NOMO-1 treated with DMSO at 0.1 percent for 48 hours (cell line): ENCODE data around the gene TXLNA.

Experiments
- DNase-seq: peaks from one replicate; lab custom pipeline; 2025; ENCODE audit not compliant: unreplicated experiment; lab: John Stamatoyannopoulos, UW

TXLNA gene

GRCh38 chr1:32242341-32242851, 62.9 kb downstream of the TXLNA start:
- peak; percentile 41 for DNase-seq

- no peak for DNase-seq
Measured at GRCh38 chr1:32246888-32247273, 67.4 kb downstream of the TXLNA start, which contains the start of gene FAM167B. Gene FAM167B (plus strand): TSS chr1:32247222. CDS start chr1:32247422, 200 bp downstream.

- DNase-seq: no peak
Measured at GRCh38 chr1:32247452-32247851, 68.0 kb downstream of the TXLNA start.
